HEK293T (cell line): ENCODE measurements around the gene ANXA5.

Experiments used
- CTCF ChIA-PET: fragments of 350-600 bp; formaldehyde crosslinking; extraction: SDS; loops from one replicate; lab custom pipeline; 2021; ENCODE audit warnings: antibody characterized with exemption, inconsistent platforms; lab: Yijun Ruan, JAX
- POLR2A ChIA-PET: fragments of 350-600 bp; formaldehyde crosslinking; extraction: SDS; loops from one replicate; lab custom pipeline; 2020; ENCODE audit warnings: antibody characterized with exemption, inconsistent platforms; lab: Yijun Ruan, JAX
- DNase-seq: peaks from one replicate; pipeline ENCODE4 v3.0.0; 2012; ENCODE audit warnings: mixed read lengths; ENCODE audit errors: extremely low spot score
- ARNT ChIP-seq: fragments of 450-650 bp; IDR thresholded peaks from 2 replicates; pipeline ENCODE4 v1.6.1; 2017; ENCODE audit warnings: mild to moderate bottlenecking
- BHLHE40 ChIP-seq: fragments of 450-650 bp; IDR thresholded peaks from 2 replicates; pipeline ENCODE4 v1.6.1; 2016; ENCODE audit warnings: mild to moderate bottlenecking, moderate library complexity, borderline replicate concordance
- CTBP1 ChIP-seq: fragments of 450-650 bp; IDR thresholded peaks from 2 replicates; pipeline ENCODE4 v1.6.1; 2016; ENCODE audit warnings: borderline replicate concordance
- ELF4 ChIP-seq: fragments of 450-650 bp; IDR thresholded peaks from 2 replicates; pipeline ENCODE4 v1.6.1; 2017; ENCODE audit warnings: antibody characterized with exemption
- FOXA1 ChIP-seq: fragments of 450-650 bp; IDR thresholded peaks from 2 replicates; pipeline ENCODE4 v1.6.1; 2016; ENCODE audit warnings: mild to moderate bottlenecking
- FOXK2 ChIP-seq: fragments of 450-650 bp; IDR thresholded peaks from 2 replicates; pipeline ENCODE4 v1.6.1; 2016; ENCODE audit warnings: mild to moderate bottlenecking
- FOXM1 ChIP-seq: fragments of 450-650 bp; IDR thresholded peaks from 2 replicates; pipeline ENCODE4 v1.6.1; 2017; ENCODE audit warnings: mild to moderate bottlenecking, borderline replicate concordance
- HDGF ChIP-seq: fragments of 450-650 bp; IDR thresholded peaks from 2 replicates; pipeline ENCODE4 v1.6.1; 2017; ENCODE audit warnings: antibody characterized with exemption, borderline replicate concordance
- L3MBTL2 ChIP-seq: fragments of 450-650 bp; conservative IDR thresholded peaks from 2 replicates; pipeline ENCODE4 v1.6.1; 2016; ENCODE audit warnings: mild to moderate bottlenecking
- LEF1 ChIP-seq: fragments of 450-650 bp; IDR thresholded peaks from 2 replicates; pipeline ENCODE4 v1.6.1; 2017; ENCODE audit warnings: mild to moderate bottlenecking, borderline replicate concordance
- NFRKB ChIP-seq: fragments of 450-650 bp; IDR thresholded peaks from 2 replicates; pipeline ENCODE4 v1.6.1; 2016; ENCODE audit warnings: mild to moderate bottlenecking, moderate library complexity
- SP1 ChIP-seq: fragments of 450-650 bp; IDR thresholded peaks from 2 replicates; pipeline ENCODE4 v1.6.1; 2017
- SUZ12 ChIP-seq: fragments of 450-650 bp; IDR thresholded peaks from 2 replicates; pipeline ENCODE4 v1.6.1; 2016; ENCODE audit warnings: mild to moderate bottlenecking
- TARDBP ChIP-seq: fragments of 450-650 bp; IDR thresholded peaks from 2 replicates; pipeline ENCODE4 v1.6.1; 2016
- ZNF384 ChIP-seq: fragments of 450-650 bp; IDR thresholded peaks from 2 replicates; pipeline ENCODE4 v1.6.1; 2016
- TF ChIP-seq, protein P1 (sequence below): fragments of 450-650 bp; IDR thresholded peaks from 2 replicates; pipeline ENCODE4 v1.6.1; 2016

The ANXA5 gene

DNA sequence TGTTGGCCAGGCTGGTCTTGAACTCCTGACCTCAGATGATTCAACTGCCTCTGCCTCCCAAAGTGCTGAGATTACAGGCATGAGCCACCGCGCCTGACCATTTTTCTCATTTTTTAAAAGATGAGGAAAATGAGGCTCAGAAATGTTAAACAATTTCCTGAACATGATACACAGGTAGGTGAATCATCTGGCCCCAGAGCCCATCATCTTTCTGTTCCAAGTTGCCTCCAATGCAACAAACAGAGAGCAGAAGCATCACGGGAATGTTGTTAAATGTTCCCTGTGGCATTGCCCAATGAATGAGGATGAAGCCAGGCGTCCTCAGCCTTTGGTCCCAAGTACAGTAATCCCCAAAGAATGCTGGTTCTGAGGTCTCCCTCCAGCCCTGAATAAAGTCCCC is 31.3 kb upstream of the ANXA5 start:
- POLR2A ChIA-PET = interaction anchor here (0.7 kb wide), 1 partner anchor 31 kb away, joined by 3 read pairs; the partner anchor contains the start of gene ANXA5
- DNase-seq = no peak
- TF ChIP-seq, protein P1, sequence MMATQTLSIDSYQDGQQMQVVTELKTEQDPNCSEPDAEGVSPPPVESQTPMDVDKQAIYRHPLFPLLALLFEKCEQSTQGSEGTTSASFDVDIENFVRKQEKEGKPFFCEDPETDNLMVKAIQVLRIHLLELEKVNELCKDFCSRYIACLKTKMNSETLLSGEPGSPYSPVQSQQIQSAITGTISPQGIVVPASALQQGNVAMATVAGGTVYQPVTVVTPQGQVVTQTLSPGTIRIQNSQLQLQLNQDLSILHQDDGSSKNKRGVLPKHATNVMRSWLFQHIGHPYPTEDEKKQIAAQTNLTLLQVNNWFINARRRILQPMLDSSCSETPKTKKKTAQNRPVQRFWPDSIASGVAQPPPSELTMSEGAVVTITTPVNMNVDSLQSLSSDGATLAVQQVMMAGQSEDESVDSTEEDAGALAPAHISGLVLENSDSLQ = no peak
- no peak for TF ChIP-seq L3MBTL2
- TF ChIP-seq CTBP1 = no peak
- no peak for TF ChIP-seq LEF1
- CTCF ChIA-PET = interaction anchor here (1.1 kb wide), 1 partner anchor 31 kb away, joined by 3 read pairs; no protein-coding TSS in a partner anchor

DNA sequence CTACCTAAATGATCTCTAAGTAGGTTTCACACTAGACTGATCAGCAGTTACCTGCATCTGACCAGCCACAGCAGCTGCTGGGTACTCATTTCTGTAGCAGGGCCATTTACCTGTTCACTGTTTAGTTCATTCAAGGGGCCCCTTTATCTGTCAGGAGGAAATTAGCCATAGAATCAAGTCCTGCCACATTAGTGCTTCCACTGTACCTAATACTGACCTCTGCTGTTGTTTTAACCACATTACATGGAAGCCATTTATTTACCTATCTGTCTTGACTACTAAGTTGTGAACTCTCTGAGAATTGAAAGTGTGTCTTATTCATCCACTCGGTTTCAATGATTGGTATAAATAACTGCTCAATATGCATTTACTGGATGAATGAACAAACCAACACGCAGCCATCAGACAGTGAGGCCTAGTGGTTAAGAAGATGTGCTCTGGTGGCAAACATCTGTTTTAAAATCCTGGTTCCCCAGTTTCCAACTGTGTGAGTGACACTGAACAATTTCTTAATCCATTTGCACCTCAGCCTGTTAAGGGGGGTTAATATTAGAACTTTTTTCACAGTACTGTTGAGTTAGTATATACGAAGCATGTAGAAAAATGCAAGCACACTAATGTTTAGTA is 30.0 kb upstream of the ANXA5 start:
- peak; percentile 56 for DNase-seq
- TF ChIP-seq BHLHE40 (no peak), FOXK2 (no peak), L3MBTL2 (no peak), ZNF384 (no peak)
- POLR2A ChIA-PET = no interaction called here
- CTCF ChIA-PET = interaction anchor here (0.8 kb wide), 1 partner anchor 30 kb away, joined by 3 read pairs; the partner anchor contains the start of gene ANXA5

DNA sequence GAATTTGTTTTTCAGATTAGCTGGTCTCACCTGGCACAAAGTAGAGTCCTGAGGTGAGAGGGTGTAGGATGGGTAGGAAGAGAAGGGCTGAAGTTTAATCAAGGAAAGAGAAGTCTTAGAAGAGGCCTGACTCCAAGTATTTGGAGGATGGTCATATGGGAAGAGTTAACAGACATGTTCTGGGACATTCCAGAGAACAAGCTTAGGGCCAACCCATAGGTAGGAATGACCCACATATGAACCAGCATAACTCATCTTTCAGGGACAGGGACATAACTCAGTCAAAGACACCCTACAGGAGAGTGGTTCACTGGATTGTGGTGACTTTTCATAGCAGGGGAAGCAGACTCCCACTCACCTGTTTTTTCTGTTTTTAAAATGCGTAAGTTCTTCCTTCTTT is 27.9 kb upstream of the ANXA5 start:
- POLR2A ChIA-PET = interaction anchor here (1.5 kb wide), 1 partner anchor 28 kb away, joined by 6 read pairs; the partner anchor contains the start of gene ANXA5
- DNase-seq = no peak
- CTCF ChIA-PET = interaction anchor here (0.7 kb wide), 1 partner anchor 10 kb away, joined by 4 read pairs; no protein-coding TSS in a partner anchor
- TF ChIP-seq L3MBTL2 (no peak), NFRKB (no peak), FOXM1 (no peak), ELF4 (no peak), CTBP1 (no peak), BHLHE40 (no peak), SUZ12 (no peak), SP1 (no peak), LEF1 (no peak), ARNT (no peak), FOXK2 (no peak), HDGF (no peak), TARDBP (no peak), ZNF384 (no peak), FOXA1 (no peak)
- TF ChIP-seq, protein P1 = no peak

DNA sequence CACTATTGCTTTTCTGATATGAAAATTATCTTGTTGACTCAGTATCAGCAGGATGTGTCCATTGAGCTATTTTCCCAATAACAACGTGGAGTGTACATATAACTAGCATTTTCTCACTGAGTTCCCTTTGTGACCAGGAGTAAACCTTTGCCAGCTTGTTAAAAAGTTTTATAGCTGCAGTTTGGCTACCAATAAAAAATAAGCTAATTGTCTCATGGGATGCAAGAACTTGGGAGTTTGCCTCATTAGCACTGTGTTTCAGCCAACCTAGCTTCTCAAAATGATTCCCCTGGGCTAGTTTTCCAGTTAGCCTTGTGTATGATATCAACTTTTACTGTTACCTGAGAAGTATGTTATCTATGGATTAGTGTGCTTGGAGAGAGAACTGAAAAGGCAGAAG is 24.9 kb upstream of the ANXA5 start:
- no peak for DNase-seq
- ChIA-PET CTCF (no interaction called here), POLR2A (interaction anchor here (1.0 to 1.3 kb wide), 2 partner anchors 10 to 25 kb away, joined by 4 to 6 read pairs; partner anchors contain the start of gene ANXA5)
- TF ChIP-seq FOXM1 (no peak), ARNT (no peak), ELF4 (no peak), SP1 (no peak), FOXA1 (no peak)

DNA sequence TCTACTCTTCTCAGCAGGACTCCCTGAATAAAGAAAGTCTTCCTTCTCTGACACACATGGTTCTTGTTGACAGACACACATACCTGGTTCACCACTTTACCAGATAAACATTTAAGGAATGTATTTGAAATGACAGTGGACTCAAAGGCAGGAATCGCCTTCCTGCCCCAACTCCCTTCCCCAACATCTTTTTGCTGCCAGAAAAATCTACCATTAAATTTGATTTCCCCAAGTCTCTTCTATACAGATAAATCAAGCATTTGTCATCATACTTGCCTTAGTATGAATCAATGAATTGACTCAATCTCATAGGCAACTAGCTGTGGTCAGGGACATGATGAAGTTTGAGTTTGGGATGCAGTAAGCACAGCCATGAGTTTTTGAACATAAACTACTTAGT is 23.3 kb upstream of the ANXA5 start:
- DNase-seq = no peak
- TF ChIP-seq L3MBTL2 (no peak), TARDBP (no peak), LEF1 (no peak), BHLHE40 (no peak), CTBP1 (no peak), FOXM1 (no peak), FOXK2 (no peak), NFRKB (no peak), SP1 (no peak), HDGF (no peak), ZNF384 (no peak)
- POLR2A ChIA-PET = no interaction called here
- CTCF ChIA-PET = no interaction called here

DNA sequence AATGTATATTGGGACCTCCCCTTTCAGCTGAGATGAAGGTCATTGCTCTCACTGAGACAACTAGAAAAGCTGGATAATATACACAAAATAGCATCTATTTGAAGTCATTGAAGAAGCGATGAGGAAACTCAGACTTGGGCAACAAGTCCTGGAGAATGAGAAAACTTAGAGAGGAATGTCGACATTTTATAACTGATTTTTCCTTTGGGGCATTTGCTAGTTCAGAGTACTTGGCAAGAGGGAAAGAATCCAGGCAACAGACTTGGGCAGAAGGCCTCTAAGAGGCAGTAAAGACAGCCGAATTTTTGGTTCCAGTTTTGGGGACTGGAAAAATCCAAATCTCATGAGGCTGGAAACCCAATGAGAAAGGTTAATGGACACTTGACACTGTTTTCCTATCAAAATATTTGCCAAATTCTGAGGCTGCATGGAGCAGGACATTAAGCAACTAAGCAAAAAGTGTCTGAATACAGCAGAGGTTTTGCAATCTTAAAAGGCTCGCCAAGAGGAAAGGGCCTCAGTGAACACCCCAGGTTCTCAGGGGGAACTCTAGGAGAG is 21.0 kb upstream of the ANXA5 start:
- CTCF ChIA-PET = interaction anchor here (0.5 to 0.6 kb wide), 2 partner anchors 8 to 15 kb away, joined by 3 to 5 read pairs; no protein-coding TSS in a partner anchor
- TF ChIP-seq NFRKB = no peak
- TF ChIP-seq FOXK2 = no peak
- TF ChIP-seq FOXA1 = no peak
- no peak for TF ChIP-seq BHLHE40
- no peak for TF ChIP-seq HDGF
- no peak for TF ChIP-seq L3MBTL2
- TF ChIP-seq SP1 = no peak
- no peak for TF ChIP-seq TARDBP
- TF ChIP-seq ARNT = no peak
- no peak for TF ChIP-seq LEF1
- no peak for TF ChIP-seq ELF4
- TF ChIP-seq, protein P1 = no peak
- TF ChIP-seq SUZ12 = no peak
- POLR2A ChIA-PET = no interaction called here
- no peak for DNase-seq

DNA sequence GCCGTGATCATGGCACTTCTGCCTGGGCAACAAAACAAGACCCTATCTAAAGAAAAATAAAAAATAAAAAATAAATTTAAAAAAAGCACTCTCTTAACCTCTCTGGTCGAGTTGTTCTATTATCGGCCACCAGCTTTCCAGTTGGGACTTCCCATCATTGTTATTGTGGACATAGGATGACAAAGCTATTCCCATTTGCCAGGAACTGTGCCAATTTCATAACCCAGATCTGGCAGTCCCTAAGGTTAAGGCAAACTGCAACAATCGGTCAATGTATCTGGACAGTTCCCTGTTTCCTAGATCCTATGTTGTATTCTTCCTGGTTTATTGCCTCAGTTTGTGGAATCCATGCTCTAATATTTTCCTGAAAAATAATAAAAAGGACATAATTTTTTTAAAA is 17.8 kb upstream of the ANXA5 start:
- no peak for DNase-seq
- TF ChIP-seq SP1 = no peak
- TF ChIP-seq HDGF = no peak
- TF ChIP-seq NFRKB = no peak
- TF ChIP-seq, protein P1 = no peak
- no peak for TF ChIP-seq LEF1
- TF ChIP-seq TARDBP = no peak
- TF ChIP-seq L3MBTL2 = no peak
- no peak for TF ChIP-seq FOXM1
- no peak for TF ChIP-seq ARNT
- no peak for TF ChIP-seq FOXK2
- no peak for TF ChIP-seq CTBP1
- TF ChIP-seq ELF4 = no peak
- no peak for TF ChIP-seq SUZ12
- TF ChIP-seq FOXA1 = no peak
- no peak for TF ChIP-seq BHLHE40
- TF ChIP-seq ZNF384 = no peak
- POLR2A ChIA-PET = no interaction called here
- CTCF ChIA-PET = no interaction called here
